Embryonic facial prominence (tissue), 1 donor: ENCODE data around the gene LRRC8B.

Source experiments
- DNase-seq: peaks from one replicate; pipeline ENCODE4 v3.0.0-alpha.2; 2016; ENCODE audit errors: extremely low spot score

Gene LRRC8B

DNA sequence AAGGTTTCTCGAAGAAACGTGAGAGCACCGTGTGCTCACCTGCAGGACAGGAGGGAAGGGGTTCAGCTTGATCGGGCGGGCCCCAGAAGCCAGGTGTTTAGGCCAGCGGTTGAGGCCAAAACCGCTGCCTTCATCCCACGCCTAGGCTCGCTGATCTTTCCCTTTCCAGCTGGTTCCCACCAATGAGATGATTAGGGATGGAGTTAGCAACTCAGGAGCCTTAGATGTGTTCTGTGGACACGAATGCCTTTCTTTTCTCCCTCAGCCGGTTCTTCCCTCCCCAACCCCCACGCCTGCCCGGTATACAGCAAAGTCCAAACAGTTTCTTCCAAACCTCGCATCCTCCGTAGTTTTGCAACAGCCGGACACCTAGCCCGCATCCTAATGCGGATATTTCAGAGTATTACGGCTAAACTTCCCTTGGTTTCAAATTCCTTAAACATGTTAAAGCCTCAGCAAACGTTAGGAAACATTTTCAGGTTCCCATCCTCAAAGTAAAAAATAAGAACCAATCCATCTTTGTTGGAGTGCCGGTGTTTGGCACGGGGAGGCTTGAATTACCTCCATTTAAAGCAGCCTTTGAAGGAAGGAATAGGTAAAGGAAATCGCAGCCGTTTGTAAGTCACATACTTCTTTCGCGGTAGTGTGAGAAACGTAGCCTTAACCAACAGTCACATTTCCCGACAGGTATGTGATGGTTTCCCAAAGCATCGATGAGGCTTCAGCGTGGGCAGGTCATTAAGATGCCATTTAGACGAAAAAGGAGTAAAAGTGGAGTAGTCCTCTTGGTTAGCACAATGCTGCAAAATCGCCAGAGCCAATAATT lies 109.4 kb downstream of the LRRC8B start:
- DNase-seq, result no peak

DNA sequence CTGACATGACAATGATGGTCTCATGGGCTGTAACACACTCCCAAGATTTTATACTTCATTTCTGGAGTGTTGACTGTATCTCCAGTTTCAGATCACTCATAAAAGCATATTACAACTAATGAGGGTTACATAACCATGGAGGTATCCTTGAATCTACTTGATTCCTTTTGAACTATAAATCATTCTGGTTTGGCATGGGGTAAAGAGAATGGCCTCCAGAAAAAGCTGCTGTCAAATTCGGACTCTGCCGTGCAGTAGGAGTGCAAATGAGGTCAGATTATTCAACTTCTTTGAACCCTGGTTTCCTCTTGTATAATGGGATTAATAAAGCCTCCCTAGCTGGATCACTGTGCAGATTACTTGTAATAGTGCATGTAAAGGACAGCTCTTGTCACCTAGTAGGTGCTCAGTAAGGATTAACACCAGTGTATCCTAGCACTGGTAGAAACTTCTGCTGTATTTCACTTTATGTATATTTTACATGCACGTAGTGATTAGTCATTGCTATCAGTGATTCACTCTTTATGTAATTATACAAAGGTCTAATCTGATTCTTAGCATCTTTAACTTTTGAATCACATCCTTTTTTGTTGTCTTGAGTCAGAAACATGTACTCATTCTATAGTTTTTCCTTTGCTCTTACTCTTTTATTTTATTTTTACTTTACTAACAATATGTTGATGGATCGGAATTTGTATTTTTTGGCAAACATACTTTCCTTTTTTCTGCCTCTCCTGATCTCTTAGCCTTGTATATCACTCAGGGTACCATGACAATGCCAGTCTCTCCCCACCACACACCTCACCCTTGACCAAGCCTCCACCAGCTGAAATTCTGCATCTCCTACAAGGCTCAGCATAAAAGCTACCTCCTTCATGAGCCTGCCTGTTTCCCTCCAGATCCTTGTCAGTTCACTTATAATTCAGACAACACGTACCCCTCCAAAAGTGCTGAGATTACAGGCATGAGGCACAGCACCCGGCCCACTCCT lies 111.5 kb downstream of the LRRC8B start:
- DNase-seq, result no peak

DNA sequence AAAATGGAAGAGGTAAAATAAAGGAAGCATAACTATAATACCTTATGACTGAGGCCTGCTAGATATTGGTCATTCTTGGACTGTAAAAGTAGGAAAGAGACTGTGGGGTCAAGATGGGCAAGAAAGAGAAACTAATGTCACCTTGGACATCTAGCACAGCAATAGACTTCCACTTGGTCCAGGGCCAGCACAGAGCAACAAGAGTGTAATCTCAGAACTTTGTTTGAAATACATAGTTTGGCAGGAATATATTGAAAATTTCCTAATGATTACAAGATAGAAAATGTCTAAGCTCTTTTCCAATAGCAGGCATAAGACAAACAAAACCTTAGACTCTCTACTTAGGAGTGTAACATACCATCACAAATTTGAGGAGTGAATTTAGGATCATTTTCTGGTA lies 112.9 kb downstream of the LRRC8B start:
- no peak for DNase-seq

DNA sequence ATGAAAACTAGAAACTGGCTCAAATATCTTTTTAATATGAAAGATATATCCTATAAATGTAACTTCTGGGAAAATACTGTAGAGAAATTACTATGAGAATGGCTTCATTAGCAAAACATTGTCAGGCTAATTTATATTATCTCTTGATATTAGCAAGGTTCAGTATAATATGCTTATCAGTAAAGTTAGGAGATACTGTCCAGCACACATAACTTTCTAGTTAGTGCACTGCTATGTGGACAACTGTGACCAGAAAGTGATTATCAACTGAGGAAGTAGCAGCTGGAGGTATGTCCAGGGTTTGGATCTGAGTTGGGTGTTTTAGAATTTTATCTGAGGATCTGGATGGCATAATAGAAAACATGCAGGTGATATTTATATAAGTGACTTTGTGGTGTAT lies 115.8 kb downstream of the LRRC8B start:
- no peak for DNase-seq

DNA sequence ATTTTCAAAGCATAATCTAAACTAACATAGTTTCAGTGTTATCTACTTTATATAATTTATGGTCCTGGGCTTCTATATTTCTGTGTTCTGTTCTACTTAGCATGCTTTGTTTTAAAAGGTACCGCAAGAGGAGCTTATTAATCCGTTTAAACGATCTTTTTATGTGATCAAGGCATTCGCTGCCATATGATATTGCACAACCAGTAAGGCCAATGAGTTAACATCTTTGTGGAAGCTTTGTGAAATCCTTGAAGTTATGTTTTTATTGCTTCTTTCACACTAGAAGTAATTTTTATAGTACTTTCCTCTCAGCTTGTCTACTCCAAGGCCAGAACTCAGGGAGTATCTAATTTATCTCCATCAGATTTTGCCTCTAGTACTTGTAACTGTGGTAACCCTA lies 117.2 kb downstream of the LRRC8B start:
- DNase-seq, result no peak

DNA sequence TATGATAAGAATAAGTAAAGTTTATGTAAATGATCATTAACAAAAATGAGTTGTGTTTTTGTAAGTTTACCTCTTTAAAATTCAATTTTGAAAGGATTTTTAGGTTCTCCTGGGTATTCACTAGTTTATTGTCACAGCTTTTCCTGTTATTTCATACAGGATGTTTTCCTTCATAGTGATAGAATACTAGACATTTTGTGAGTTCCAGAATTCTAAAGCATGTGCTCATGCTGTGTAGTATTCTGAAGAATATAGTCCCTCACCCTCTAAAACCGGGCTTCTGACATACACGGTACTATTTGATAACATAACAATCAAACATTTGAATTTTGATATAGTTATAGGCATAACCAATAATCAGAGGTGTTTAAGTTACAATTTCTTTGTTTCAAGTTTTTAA lies 118.9 kb downstream of the LRRC8B start:
- no peak for DNase-seq

DNA sequence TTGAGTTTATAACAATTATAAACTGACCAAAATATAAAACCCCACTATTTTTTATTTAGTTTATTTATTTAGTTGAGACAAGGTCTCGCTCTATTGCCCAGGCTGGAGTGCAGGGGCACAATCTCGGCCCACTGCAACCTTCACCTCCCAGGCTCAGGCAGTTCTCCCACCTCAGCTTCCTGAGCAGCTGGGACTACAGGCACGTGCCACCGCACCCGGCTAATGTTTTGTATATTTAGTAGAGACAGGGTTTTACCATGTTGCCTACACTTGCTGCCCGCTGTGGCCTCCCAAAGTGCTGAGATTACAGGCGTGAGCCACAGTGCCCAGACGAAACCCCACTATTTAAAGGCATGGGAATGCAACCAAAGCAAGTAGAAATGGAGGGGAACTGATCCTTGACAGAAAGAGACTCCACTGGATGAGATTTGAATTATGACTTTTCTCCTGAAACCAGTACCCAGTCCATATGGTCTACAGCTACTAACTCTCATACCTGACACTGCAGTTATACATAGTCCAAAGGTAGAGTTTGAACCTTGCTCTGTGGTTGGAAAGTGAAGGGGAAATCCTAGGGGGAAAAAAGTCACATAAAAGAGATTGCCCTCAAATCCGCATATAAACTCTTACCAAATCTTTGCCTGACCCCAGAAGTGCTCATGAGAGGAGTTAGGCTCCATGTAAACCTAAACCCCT lies 119.6 kb downstream of the LRRC8B start:
- no peak for DNase-seq

DNA sequence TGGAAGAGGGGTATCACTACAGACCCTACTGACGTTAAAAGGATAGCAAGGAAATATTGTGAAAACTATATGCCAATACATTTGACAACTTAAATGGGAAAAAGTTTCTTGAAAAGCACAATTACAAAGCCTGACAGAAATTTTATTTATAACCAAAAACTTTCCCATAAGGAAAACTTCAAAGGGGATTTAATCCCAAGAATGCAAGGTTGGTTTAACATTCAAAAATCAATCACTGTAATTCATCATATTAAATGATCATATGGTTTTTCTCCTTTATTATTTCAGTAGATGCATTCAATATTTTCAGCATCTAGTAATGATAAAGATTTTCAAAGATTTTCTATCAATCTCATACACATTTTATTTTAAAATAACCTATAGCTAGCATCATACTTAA lies 121.6 kb downstream of the LRRC8B start:
- DNase-seq, result no peak
